GM21515 (cell line): Measurements from ENCODE around the gene CREB3L2.
"Not testable (repeated sequence)": the region's sequence is repeated elsewhere in the genome, so short reads cannot be mapped to it uniquely, and the experiment has no call there.

Source experiments
- ATAC-seq: cut with Tn5 transposase; IDR thresholded peaks from one replicate; pipeline ENCODE4 v1.9.1; 2021; ENCODE audit not compliant: unreplicated experiment

CREB3L2 gene

DNA sequence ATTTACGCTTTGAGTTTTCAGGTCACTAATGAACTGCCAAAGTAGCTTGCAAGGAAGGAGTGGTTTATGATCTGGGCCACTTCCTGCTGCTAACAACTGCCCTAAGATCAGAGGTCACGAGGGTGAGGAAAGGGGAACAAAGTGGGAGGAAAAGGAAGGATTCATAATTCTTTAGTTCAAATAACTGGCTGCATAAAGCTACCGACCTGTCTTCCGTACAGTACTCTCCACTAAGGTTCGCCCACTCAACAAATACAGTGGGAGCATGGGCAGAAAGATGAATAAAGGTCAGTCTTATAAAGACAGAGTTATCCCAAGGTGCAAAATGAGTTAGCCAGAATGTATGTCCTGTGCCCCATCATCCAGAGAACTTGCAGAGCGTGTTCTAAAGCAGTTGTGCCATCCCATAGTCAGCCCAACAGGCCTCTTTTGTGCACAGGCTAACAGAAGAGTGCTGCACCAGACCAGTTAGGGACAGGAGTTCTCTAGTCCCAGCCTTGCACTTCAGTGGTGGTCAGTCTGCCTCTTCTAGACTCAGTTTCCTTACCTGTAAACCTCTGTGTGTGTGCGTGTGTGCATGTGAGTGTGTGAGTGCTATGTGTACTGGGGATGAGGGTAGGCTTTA is 65.9 kb downstream of the CREB3L2 start:
- no peak for ATAC-seq

DNA sequence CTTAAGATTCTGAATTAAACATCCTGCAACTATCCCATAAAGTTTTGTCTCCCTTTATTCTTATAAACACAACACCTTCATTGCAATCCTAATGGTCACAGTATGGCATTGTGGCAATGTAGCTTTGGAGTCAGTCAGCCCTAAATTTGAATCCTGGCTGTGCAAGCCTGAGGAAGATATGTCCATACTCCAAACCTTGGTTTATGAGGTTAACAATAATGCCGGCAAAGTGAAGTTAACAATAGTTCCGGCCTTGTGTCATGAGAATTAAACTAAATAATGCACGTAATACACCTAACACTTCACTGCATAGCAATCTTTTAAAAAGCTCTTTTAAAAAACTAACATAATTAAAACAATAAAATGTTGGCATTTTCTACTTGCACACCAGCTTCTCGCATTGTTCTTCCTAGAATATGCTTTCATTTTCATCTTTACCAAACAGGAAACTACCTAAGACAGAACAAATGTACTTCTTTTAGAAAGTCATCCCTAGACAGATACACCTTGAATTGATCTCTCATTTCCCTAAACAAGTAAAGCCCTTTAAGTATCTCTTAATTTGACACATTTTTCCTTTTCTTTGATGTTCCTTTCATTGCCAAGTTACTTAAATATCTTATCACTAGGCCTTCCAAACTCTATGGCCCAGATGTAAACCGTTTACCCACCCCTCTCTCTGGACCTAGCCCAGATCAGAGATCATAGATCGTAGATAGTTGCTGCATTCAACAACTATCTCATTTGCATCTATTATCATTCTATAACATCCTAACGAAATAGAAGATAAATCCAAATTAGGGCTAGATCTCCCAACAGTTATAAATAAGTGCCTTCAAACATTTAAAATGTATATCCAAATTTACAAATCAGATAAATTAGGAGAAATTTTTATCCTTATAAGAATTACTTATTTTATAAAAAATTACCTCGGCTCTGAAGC is 66.7 kb downstream of the CREB3L2 start:
- peak; percentile 80 for ATAC-seq

DNA sequence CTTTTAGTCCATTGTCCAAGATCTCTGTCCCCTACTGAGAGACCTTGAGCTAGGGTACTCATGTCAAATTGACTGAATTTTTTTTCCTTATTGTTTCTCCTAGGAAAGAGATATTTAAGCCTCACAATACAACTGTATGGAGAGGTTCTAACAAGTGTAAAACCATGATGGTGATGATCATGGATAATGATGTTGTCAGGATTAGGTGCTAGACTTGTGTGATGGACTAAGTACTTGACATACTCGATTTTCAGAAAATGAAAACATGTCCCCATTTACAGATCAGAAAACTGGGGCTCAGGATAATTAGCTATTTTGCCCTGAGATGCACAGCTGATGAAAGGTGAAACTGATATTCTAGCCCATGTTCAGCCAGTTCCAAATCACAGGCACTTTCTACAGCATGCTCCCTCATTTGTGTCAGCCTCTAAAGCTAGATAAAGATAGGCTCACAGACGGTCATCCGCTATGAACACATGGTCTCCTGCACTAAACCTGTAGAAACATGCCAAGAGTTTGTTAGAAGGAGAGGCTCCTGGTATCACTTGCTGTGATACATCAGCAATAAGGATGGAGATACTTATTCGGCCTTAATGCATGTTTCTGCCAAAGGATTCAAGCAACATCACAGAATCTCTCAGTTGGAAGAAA is 67.6 kb downstream of the CREB3L2 start:
- no peak for ATAC-seq

DNA sequence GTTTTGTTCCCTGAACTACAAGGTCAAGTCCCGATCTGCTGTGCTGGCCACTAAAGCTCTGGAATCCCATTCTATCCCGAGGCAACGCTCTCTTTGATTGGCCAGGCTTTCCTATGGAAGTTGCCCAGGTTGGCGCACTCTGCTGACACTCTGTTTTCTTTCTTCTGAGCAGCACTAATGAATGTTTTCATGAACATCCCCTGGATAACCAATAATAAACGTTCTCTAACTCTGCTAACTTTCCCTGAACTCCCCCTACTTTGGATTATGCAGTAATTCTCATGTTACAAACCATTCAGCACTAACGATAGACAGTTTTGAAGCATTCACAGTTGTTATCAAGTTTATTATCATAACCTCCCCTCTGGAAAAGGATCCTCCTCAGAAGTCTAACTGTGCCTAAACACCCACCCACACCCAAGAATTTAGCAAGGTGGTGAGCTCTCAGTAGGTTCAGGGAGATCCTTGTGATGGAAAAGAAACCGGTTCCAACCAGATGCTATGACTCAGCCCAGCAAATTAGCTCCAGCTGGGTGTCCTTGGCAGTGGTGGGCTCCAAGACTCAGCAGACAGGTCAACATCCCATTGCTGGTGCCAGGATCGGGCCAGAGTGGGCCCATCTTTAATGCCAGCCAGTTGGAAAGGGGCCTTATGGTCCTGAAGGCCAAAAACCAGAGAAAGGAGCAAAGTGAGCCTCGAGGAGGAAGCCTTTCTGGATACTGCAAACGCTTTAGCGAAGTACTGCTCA is 68.4 kb downstream of the CREB3L2 start:
- no peak for ATAC-seq

DNA sequence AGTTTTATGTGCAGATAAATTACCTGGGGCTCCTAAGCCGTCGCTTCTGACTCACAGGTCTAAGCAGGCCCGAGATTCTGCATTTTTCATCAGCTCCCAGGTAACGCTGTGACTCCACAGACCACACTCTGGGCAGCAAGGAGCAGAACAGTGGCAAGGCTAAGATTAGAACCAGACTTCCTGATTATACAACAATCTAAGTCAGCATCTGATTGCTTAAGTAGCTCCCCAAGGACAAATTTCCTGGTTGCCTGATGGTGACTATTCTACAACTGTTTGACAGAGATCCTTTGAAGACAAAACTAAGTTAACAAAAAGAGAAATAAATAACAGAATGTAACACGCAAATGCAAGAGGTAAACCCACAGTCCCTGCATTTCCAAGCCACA is 69.0 kb downstream of the CREB3L2 start:
- ATAC-seq, result no peak

DNA sequence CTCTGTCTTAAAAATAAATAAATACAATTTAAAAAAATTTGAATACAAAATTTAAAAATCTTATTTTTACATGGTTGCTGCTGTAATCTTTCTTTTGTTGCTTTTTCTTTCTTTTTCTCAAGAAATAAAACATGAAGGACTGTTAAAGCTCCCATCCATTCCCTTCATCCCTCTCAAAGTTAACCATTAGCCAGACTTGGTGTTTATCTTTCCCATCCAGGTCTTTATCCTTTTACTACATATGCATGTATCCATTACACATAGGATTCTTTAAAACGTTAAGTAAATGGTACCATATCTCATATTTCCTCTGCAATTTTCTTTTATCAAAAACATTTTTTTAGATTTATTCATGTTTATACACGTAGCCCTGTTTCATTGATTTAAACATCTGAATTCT is 70.1 kb downstream of the CREB3L2 start:
- ATAC-seq, result no peak

DNA sequence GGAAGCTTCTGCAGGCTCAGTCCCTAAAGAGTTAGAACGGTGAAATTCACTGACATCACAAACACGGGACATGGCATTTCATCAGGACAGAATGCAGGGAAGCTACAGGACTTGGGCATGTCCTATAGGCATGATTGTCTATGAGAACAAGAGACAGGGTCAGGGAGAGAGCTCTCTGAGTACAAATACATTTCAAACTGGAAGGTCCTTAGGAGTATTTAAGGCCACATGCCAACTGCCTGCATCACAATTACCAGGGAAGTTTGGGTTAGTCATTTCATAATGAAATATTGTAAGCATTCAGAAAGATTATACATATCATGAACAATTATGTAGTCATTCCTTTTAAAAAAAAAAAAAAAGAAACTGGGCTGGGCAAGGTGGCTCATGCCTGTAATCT is 71.3 kb downstream of the CREB3L2 start:
- ATAC-seq, result no peak

DNA sequence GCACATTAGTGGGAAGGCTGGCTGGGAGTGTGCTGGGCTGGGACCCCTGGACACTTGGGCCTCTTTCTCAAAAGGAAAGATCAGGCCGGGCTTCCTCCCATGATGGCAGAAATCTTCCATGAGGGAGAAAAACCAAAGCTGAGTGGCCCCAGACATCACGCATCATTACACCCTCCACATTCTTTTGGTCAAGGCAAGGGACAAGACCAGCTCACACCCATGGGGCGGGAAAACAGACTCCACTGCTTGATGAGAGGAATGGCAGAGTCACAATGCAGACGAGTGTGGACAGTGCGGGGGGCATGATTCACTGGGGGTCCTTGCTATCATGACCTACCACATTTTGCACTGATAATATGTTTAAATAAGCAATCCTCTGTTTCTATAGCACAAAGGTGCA is 73.3 kb downstream of the CREB3L2 start:
- no peak for ATAC-seq

DNA sequence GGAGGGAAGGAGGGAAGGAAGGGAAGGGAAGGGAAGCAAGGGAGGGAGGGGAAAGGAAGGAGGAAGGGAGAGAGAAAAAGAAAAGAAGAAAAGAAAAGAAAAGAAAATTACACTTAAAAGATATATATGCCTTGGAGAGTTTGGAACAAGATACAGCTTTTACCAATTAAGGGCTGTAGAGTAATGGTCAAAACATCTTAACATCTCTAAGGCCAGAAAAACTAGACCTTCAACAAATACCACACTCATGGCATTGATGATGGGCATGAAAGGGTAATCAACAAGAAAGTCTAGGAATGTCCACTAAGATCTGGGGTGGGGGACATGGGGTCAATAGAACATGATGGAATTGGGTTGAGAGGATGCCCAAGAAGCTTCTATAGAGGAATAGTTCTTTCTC is 74.5 kb downstream of the CREB3L2 start:
- no peak for ATAC-seq

DNA sequence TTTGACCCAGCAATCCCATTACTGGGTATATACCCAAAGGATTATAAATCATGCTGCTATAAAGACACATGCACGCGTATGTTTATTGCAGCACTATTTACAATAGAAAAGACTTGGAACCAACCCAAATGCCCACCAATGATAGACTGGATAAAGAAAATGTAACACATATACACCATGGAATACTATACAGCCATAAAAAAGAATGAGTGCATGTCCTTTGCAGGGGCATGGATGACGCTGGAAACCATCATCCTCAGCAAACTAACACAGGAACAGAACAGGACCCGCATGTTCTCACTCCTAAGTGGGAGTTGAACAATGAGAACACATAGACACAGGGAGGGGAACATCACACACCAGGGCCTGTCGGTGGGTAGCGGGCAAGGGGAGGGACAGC is 75.7 kb downstream of the CREB3L2 start:
- ATAC-seq, result not testable (repeated sequence)

DNA sequence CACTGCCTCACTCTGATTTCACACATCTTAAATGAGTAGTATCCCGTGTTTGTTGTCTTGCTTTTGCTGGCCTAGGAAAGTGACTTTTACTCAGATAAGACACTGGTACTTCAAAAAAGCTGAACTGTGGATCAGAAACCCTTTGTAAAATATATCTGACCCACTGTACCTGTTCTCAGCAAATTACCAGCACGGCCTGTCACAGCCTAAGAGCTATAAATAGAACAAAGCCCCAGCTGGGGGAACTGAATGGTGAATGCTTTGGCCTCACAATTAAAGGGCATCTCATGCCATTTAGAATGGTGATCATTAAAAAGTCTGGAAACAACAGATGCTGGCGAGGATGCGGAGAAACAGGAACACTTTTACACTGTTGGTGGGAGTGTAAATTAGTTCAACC is 76.1 kb downstream of the CREB3L2 start:
- ATAC-seq, result no peak

DNA sequence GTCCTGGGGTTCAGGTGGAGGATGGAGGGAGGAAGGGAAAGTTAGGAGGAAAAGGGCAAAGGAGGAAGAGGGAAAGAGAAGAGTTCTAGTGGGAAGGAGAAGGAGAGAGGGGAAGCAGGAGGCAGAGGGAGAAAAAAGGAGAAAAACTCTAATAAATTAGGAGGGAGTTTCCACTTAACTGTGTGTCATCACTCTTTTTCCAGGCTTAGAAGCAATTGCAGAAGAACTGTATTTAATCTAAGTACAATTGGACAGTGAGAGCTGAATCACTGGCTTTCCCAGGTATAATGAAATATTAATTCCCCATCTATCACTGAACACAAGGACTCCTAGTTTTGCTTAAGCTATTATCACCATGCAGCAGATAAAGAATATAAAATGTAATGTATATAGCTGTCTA is 76.8 kb downstream of the CREB3L2 start:
- no peak for ATAC-seq

DNA sequence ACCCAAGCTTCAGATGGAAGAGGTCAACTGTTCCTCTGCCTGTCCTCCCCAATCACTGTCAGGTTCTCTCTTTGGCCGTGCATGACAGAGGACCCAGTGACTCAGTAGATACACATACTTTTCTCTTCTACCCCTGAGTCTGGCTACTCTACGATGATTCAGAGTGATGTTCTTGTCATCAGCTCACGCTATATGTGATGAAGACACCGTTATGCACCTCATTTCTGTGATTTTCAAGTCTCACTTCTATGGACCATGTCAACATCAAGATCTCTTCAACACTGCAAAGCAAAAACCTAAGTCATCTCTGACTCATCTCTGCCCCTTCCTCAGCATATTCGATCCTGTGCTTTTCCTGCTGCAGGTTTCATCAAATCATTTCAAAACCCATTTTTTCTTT is 78.5 kb downstream of the CREB3L2 start:
- ATAC-seq, result no peak

DNA sequence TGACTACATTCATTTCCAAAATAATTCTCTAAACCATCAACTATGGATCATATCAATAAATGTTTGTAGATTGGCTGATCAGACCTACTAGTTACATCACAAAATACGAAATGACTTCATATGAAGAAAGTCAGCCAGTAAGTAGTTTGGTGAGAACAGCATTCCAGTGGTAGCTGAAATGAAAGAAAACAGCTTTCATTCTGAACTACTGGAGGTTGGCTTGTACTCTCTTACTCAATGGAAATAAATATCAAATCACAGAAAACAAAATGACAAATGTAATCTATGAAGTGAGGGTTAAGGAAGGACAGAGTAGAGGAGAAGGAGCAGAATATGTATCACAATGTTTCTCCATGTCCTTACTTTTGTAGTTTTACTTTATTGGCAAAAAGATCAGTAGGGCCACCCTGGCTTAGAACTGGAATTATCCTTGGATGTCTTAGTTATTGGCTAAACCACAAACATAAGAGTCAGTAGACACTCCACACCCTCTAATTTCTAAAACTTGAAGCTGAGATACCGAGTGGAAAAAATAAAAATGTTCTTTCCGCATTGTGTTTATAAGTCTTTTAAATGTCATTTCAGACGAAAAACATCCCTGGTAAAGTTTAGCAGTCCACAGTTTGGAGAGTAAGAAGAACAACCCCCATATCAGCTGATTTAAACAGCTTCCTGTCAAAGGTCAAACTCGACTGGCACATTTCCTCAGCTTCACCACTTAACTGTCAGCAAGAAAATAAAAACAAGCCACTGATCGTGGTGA is 81.1 kb downstream of the CREB3L2 start:
- no peak for ATAC-seq

DNA sequence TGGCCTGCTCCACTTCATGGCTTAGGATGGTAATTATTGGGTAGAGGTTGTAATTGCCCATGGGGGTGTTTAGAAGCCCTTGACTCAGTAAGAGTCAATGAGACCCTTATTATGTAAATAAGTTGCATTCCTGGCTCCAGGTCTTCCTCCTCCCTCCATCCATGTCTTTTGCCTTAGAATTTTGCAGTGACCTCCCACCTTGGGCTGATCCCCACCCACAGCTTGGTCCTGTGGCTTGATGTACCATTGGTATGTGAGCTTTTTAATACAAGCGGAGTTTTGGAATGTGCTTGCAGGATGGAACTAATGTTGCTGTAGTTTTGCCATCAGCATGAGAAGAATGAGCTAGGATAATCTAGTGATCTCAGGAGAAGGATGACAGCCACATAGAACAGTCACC is 81.9 kb downstream of the CREB3L2 start:
- no peak for ATAC-seq

DNA sequence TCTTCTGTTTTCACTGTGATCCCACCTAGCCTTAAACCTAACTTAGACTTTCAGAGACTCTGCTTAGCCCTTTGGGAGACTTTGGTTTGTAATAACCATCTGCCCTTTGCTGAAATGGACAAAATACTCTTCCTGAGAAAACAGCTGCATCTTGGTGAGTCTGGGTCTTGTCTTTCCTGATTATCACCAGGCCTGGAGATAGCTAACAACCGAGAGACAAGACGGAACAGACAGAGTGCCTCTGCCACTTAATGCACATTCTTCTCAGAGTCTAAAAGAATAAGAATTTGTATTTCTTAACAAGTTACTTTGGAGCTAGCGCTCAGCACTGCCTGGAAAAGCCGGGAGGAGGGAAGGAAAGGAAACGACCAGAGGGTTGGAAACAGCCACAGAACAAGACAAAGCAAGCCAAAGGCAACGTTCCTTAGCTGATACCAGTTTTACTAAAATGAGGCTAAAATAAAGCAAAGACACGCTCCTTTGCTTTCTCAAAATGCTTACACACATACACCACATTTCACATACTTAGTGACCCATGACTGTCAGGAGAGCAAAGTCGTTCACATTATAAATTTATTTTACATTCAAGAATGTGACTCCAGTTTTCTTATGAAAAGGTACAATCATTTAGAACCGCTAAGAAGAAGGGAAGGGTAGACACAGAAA is 84.8 kb downstream of the CREB3L2 start:
- ATAC-seq, result no peak

DNA sequence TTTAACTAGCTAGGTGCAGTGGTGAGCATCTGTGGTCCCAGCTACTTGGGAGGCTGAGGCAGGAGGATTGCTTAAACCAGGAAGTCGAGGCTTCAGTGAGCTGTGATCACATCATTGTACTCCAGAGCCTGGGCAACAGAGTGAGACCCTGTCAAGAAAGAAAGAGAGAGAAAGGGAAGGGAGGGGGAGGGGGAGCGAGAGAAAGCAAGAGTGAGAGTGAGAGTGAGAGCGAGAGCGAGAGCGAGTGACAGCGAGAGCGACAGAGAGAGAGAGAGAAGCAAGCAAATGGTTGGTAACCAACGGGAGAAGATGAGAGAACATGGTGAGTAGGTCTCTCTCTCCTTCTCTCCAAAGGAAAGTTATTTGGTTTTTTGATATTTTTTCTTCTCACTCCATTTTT is 85.3 kb downstream of the CREB3L2 start:
- ATAC-seq, result no peak

DNA sequence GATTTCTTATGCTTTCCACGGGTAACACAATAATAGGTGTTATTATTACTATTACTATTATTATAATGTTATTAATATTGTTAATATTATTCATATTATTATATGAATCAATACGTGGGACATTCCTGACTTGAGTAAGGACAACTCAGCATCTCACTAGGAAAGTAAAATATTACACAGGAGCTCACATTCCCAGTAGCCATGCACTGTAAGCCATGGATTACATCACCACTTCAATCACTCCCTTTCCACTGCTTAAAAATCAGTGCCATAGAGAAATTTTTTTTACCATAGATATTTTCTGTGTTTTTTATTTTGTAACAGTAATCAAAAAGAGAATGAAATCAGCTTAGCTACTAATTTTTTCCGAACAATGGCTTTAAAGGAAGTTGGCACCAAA is 86.6 kb downstream of the CREB3L2 start:
- ATAC-seq, result no peak

DNA sequence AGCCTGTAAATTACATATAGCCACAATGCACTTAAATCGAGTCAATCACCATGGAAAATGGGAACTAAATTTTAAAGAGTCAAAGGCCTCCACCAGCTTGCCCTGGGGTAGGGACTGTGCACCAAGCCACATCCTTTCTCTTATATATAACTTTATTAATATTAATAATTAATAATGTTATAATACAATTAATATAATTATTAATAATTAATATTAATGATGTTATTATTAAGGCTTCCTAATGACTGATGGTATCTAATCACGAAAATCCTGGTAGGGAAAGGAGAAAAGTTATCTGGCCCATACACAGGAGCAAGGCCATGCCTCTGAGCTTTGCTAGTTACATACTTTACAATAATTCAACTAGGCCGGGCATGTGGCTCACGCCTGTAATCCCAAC is 87.9 kb downstream of the CREB3L2 start:
- ATAC-seq, result no peak

DNA sequence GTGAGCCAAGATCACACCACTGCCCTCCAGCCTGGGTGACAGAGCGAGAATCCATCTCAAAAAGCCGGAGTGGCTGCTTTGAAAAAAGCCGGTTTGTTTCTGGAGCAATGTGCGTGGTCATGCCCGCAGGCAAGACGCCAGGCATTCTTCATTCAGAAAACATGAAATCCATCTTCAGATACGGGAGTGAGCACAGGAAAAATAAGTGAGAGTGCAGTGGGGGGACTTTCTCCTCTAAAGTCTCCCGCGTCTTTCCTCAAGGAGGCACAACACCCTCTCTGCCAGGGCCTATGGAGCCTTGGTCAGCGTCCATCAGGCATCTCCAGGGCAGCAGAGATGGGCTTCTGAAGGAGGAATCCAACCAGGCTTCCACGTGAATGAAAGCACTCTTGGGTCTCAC is 92.8 kb downstream of the CREB3L2 start:
- no peak for ATAC-seq
